HepG2 (cell line): ENCODE results near the gene FLYWCH1. TPM values are rescaled to one million over a fixed set of nuclear protein-coding genes. Genes with fewer than 3 reads are reported as not detected.
A peak's percentile ranks its signal among the peaks of the same experiment; 100 is the strongest.

Experiments used
- CCDC6 ChIP-seq: sonication (generic); formaldehyde crosslinking; IDR thresholded peaks from 2 replicates; pipeline ENCODE4 v1.8.1; 2022; ENCODE audit warnings: mild to moderate bottlenecking, missing genetic modification reagents, moderate library complexity
- CERS6 ChIP-seq: sonication (generic); formaldehyde crosslinking; IDR thresholded peaks from 2 replicates; pipeline ENCODE4 v1.5.0; 2020; ENCODE audit warnings: missing genetic modification reagents
- HMG20B ChIP-seq: conservative IDR thresholded peaks from 2 replicates; pipeline ENCODE4 v1.6.1; 2016; ENCODE audit warnings: missing genetic modification reagents, missing compliant biosample characterization
- HOXA3 ChIP-seq: sonication (generic); formaldehyde crosslinking; IDR thresholded peaks from 2 replicates; pipeline ENCODE4 v1.5.0; 2020; ENCODE audit warnings: missing genetic modification reagents
- HOXA7 ChIP-seq: sonication (generic); formaldehyde crosslinking; IDR thresholded peaks from 2 replicates; pipeline ENCODE4 v1.8.1; 2022; ENCODE audit warnings: mild to moderate bottlenecking, missing genetic modification reagents, moderate library complexity
- IRF2 ChIP-seq: IDR thresholded peaks from 2 replicates; pipeline ENCODE4 v1.6.1; 2018; ENCODE audit warnings: missing genetic modification reagents, missing compliant biosample characterization
- JDP2 ChIP-seq: sonication (generic); formaldehyde crosslinking; IDR thresholded peaks from 2 replicates; pipeline ENCODE4 v1.8.1; 2022; ENCODE audit warnings: missing genetic modification reagents, borderline replicate concordance
- KDM5B ChIP-seq: sonication (generic); formaldehyde crosslinking; IDR thresholded peaks from 2 replicates; pipeline ENCODE4 v1.4.0; 2020; ENCODE audit warnings: missing genetic modification reagents, mild to moderate bottlenecking, borderline replicate concordance
- NCOA5 ChIP-seq: sonication (generic); formaldehyde crosslinking; IDR thresholded peaks from 2 replicates; pipeline ENCODE4 v1.4.0; 2020; ENCODE audit warnings: missing genetic modification reagents
- PCBP1 ChIP-seq: fragments of 200-400 bp; formaldehyde crosslinking; IDR thresholded peaks from 2 replicates; pipeline ENCODE4 v1.6.1; 2017; ENCODE audit warnings: mild to moderate bottlenecking, low read depth, low read length, borderline replicate concordance
- SUZ12 ChIP-seq: fragments of 150-350 bp; IDR thresholded peaks from 2 replicates; pipeline ENCODE4 v1.6.1; 2014; ENCODE audit warnings: low read depth, low read length
- ZFP36L2 ChIP-seq: sonication (generic); formaldehyde crosslinking; IDR thresholded peaks from 2 replicates; pipeline ENCODE4 v1.4.0; 2020; ENCODE audit warnings: missing genetic modification reagents
- ZNF235 ChIP-seq: sonication (generic); formaldehyde crosslinking; IDR thresholded peaks from 2 replicates; pipeline ENCODE4 v1.8.1; 2023; ENCODE audit warnings: mild to moderate bottlenecking, missing genetic modification reagents, borderline replicate concordance
- ZNF510 ChIP-seq: sonication (generic); formaldehyde crosslinking; IDR thresholded peaks from 2 replicates; pipeline ENCODE4 v1.4.0; 2020; ENCODE audit warnings: low read depth, mild to moderate bottlenecking, missing genetic modification reagents
- ZNF703 ChIP-seq: sonication (generic); formaldehyde crosslinking; IDR thresholded peaks from 2 replicates; pipeline ENCODE4 v1.5.1; 2020; ENCODE audit warnings: missing genetic modification reagents, mild to moderate bottlenecking, moderate library complexity, borderline replicate concordance
- ZNF768 ChIP-seq: sonication (generic); formaldehyde crosslinking; IDR thresholded peaks from 2 replicates; pipeline ENCODE4 v1.4.0; 2020; ENCODE audit warnings: missing genetic modification reagents
- ZNF800 ChIP-seq: sonication (generic); formaldehyde crosslinking; IDR thresholded peaks from 2 replicates; pipeline ENCODE4 v1.4.0; 2020; ENCODE audit warnings: missing genetic modification reagents
- ZSCAN30 ChIP-seq: sonication (generic); formaldehyde crosslinking; IDR thresholded peaks from 2 replicates; pipeline ENCODE4 v1.5.0; 2020; ENCODE audit warnings: mild to moderate bottlenecking, missing genetic modification reagents
- polyA plus RNA-seq, 8 experiments: library from polyadenylated mRNA; depleted of rRNA in 3 of 8; stranded (reverse) in 7 of 8; unstranded in 1 of 8; fragments of >200 nt; fragmentation: Illumina TruSeq in 4 of 8; extraction: Trizol in 4 of 8; gene quantifications; 2 replicates each; pipeline versions ENCODE4 v1.2.1 to v1.2.3, GENCODE V29; 2011 to 2016; ENCODE audit warnings: low read depth in 4 of 8, missing spikeins in 1 of 8, mixed read lengths in 1 of 8; ENCODE audit not compliant: insufficient read depth in 1 of 8
- total RNA-seq, 5 experiments: library from RNA; depleted of rRNA; stranded (reverse); fragments of >200 nt; fragmentation: Illumina TruSeq; extraction: Trizol; gene quantifications; 2 replicates each; pipeline ENCODE4 v1.2.3, GENCODE V29; 2016; ENCODE audit warnings: low read depth in 1 of 5
- TF ChIP-seq, protein P1 (sequence below): sonication (generic); formaldehyde crosslinking; IDR thresholded peaks from 2 replicates; pipeline ENCODE4 v1.4.0; 2020; ENCODE audit warnings: mild to moderate bottlenecking, missing genetic modification reagents
- TF ChIP-seq, protein P2 (sequence below): sonication (generic); formaldehyde crosslinking; IDR thresholded peaks from 2 replicates; pipeline ENCODE4 v1.4.0; 2020; ENCODE audit warnings: missing genetic modification reagents
- TF ChIP-seq, protein P3 (sequence below): sonication (generic); formaldehyde crosslinking; IDR thresholded peaks from 2 replicates; pipeline ENCODE4 v1.4.0; 2020; ENCODE audit warnings: mild to moderate bottlenecking, missing genetic modification reagents

The FLYWCH1 gene
- total and polyA plus RNA-seq, 2 of the 13 experiments (the other 11 are each of a cell fraction or from before 2014, with no cell fraction given): 7.3 to 12.4 TPM

GRCh38 chr16:2867987-2868789 is 43.5 kb upstream of the FLYWCH1 start (continued):
- TF ChIP-seq CERS6 (CRISPR knock-in tag): no peak
- TF ChIP-seq NCOA5: no peak
- TF ChIP-seq ZNF768 (CRISPR knock-in tag): peak; percentile 51; the same call in 1 of the 2 replicates
- TF ChIP-seq PCBP1: 0 out of 2 replicates have a peak, but pooled peaks have one; percentile 45
- TF ChIP-seq ZNF703 (CRISPR knock-in tag): no peak
- no peak for TF ChIP-seq CCDC6 (CRISPR knock-in tag)
- no peak for TF ChIP-seq HOXA7
- no peak for TF ChIP-seq SUZ12
- TF ChIP-seq ZNF235 (CRISPR knock-in tag): no peak
- TF ChIP-seq, protein P1, sequence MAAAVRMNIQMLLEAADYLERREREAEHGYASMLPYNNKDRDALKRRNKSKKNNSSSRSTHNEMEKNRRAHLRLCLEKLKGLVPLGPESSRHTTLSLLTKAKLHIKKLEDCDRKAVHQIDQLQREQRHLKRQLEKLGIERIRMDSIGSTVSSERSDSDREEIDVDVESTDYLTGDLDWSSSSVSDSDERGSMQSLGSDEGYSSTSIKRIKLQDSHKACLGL (CRISPR knock-in tag): peak; percentile 50
- no peak for TF ChIP-seq ZSCAN30 (CRISPR knock-in tag)
- TF ChIP-seq ZNF510 (CRISPR knock-in tag): no peak; the same call in 1 of the 2 replicates
- TF ChIP-seq, protein P2, sequence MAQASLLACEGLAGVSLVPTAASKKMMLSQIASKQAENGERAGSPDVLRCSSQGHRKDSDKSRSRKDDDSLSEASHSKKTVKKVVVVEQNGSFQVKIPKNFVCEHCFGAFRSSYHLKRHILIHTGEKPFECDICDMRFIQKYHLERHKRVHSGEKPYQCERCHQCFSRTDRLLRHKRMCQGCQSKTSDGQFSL: 0 out of 2 replicates have a peak, but pooled peaks have one; percentile 27
- no peak; the same call in 1 of the 2 replicates for TF ChIP-seq ZNF800 (CRISPR knock-in tag)
- TF ChIP-seq IRF2: no peak; the same call in 1 of the 2 replicates
- TF ChIP-seq HMG20B (CRISPR knock-in tag): no peak; the same call in 1 of the 2 replicates
- peak; percentile 87; the same call in 1 of the 2 replicates for TF ChIP-seq KDM5B (CRISPR knock-in tag)
- TF ChIP-seq, protein P3, sequence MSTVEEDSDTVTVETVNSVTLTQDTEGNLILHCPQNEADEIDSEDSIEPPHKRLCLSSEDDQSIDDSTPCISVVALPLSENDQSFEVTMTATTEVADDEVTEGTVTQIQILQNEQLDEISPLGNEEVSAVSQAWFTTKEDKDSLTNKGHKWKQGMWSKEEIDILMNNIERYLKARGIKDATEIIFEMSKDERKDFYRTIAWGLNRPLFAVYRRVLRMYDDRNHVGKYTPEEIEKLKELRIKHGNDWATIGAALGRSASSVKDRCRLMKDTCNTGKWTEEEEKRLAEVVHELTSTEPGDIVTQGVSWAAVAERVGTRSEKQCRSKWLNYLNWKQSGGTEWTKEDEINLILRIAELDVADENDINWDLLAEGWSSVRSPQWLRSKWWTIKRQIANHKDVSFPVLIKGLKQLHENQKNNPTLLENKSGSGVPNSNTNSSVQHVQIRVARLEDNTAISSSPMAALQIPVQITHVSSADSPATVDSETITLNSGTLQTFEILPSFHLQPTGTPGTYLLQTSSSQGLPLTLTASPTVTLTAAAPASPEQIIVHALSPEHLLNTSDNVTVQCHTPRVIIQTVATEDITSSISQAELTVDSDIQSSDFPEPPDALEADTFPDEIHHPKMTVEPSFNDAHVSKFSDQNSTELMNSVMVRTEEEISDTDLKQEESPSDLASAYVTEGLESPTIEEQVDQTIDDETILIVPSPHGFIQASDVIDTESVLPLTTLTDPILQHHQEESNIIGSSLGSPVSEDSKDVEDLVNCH (CRISPR knock-in tag): no peak
- 0 out of 2 replicates have a peak, but pooled peaks have one; percentile 7 for TF ChIP-seq ZFP36L2 (CRISPR knock-in tag)
- peak; percentile 92 for TF ChIP-seq HOXA3 (CRISPR knock-in tag)
- no peak for TF ChIP-seq JDP2 (CRISPR knock-in tag)
